D721Med (cell line): ENCODE results near the gene CC2D2A.

ENCODE experiments used
- DNase-seq: peaks from one replicate; pipeline ENCODE4 v3.0.0; 2011; ENCODE audit warnings: low spot score; ENCODE audit not compliant: insufficient read length
- FAIRE-seq: peaks from 2 replicates; lab custom pipeline; 2011; peaks lifted over from hg19 to GRCh38; lab: Jason Lieb, UNC
- CTCF ChIP-seq: IDR thresholded peaks from 2 replicates; pipeline ENCODE4 v1.5.1; 2012; ENCODE audit warnings: mild to moderate bottlenecking, control low read depth; ENCODE audit not compliant: insufficient read depth; ENCODE audit errors: missing control alignments

Gene CC2D2A

GRCh38 chr4:15542760-15543159 lies 73.1 kb downstream of the CC2D2A start:
- DNase-seq (no peak), FAIRE-seq (no peak)
- TF ChIP-seq CTCF = no peak

GRCh38 chr4:15543537-15544247 lies 74.0 kb downstream of the CC2D2A start:
- no peak for DNase-seq
- TF ChIP-seq CTCF = no peak
- no peak for FAIRE-seq

GRCh38 chr4:15544248-15544729 lies 74.6 kb downstream of the CC2D2A start:
- no peak for FAIRE-seq

GRCh38 chr4:15545371-15545770 lies 75.7 kb downstream of the CC2D2A start:
- TF ChIP-seq CTCF = no peak
- FAIRE-seq (no peak), DNase-seq (no peak)

More at GRCh38 chr4:15544248-15544729, 74.6 kb downstream of the CC2D2A start:
- no peak for TF ChIP-seq CTCF
- no peak for DNase-seq

GRCh38 chr4:15547392-15547791 lies 77.7 kb downstream of the CC2D2A start:
- DNase-seq (no peak), FAIRE-seq (no peak)
- no peak for TF ChIP-seq CTCF

GRCh38 chr4:15550491-15550890 lies 80.8 kb downstream of the CC2D2A start:
- no peak for DNase-seq
- no peak for TF ChIP-seq CTCF
- no peak for FAIRE-seq
